ENCODE data around the gene ITPKC.

The ITPKC gene

DNA sequence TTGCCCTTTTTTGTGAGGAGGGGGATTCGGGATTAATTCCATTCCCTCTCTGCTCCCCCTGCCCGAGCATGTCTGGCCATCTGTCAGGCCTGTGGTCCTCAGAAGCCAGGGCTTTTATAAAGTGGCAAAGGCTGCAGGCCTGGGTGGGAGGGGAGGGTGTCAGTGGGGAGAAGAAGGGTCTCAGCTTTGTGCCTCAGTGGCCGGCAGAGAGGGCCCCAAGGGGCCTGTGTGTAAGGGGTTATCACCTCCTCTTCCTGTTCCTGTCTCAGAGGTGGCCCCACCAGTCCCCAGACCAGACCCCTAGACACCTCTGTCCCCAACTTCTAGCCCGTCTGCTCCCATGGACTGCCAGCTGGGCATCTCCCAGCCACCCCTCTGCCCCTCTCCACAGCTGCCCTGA lies 23.0 kb upstream of the ITPKC start:
- TF ChIP-seq ISL1 (CRISPR knock-in tag; IDR thresholded peaks at IDR 0.05) (no peak), CSDC2 (CRISPR knock-in tag; IDR thresholded peaks at IDR 0.05) (no peak), ZNF565 (CRISPR knock-in tag; conservative IDR thresholded peaks at IDR 0.05; ENCODE audit: low read depth) (no peak), RARB (CRISPR knock-in tag; IDR thresholded peaks at IDR 0.05) (no peak), OSR1 (CRISPR knock-in tag; IDR thresholded peaks at IDR 0.05) (no peak), ZC3H10 (CRISPR knock-in tag; IDR thresholded peaks at IDR 0.05) (no peak), PATZ1 (CRISPR knock-in tag; IDR thresholded peaks at IDR 0.05; ENCODE audit: borderline replicate concordance) (no peak)
- TF ChIP-seq, protein P1, sequence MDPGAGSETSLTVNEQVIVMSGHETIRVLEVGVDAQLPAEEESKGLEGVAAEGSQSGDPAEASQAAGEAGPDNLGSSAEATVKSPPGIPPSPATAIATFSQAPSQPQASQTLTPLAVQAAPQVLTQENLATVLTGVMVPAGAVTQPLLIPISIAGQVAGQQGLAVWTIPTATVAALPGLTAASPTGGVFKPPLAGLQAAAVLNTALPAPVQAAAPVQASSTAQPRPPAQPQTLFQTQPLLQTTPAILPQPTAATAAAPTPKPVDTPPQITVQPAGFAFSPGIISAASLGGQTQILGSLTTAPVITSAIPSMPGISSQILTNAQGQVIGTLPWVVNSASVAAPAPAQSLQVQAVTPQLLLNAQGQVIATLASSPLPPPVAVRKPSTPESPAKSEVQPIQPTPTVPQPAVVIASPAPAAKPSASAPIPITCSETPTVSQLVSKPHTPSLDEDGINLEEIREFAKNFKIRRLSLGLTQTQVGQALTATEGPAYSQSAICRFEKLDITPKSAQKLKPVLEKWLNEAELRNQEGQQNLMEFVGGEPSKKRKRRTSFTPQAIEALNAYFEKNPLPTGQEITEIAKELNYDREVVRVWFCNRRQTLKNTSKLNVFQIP (CRISPR knock-in tag; IDR thresholded peaks at IDR 0.05; ENCODE audit: borderline replicate concordance, low read depth), result no peak

DNA sequence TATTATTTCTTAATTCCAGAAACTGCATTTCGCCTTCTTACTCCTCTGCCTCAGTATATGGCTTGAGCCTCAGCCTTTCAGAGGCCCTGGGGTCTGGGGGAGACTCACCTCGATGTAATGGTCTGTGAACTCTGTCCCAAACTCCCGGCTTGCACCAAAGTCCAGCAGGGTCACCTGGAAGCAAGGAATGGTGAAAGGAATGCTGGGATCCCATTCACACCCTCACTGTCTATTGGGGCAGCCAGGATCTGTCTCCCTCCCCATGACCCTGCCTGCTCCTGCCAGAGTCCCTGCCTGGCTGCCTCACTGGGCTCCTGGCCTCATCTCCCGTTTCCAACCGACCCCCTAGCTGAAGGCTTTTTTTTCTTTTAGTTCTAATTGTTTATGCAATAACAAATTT lies 21.0 kb upstream of the ITPKC start:
- TF ChIP-seq ZFP30 (CRISPR knock-in tag; IDR thresholded peaks at IDR 0.05), result no peak
- no peak for TF ChIP-seq ZNF8 (CRISPR knock-in tag; IDR thresholded peaks at IDR 0.05)
- no peak for TF ChIP-seq TSHZ2 (CRISPR knock-in tag; IDR thresholded peaks at IDR 0.05)
- no peak for TF ChIP-seq ZFP3 (CRISPR knock-in tag; IDR thresholded peaks at IDR 0.05)
- TF ChIP-seq ARNTL (CRISPR knock-in tag; IDR thresholded peaks at IDR 0.05; ENCODE audit: borderline replicate concordance, low read depth), result no peak
- no peak for TF ChIP-seq ZNF70 (CRISPR knock-in tag; IDR thresholded peaks at IDR 0.05)
- TF ChIP-seq PATZ1 (CRISPR knock-in tag; IDR thresholded peaks at IDR 0.05; ENCODE audit: borderline replicate concordance), result no peak
- no peak for TF ChIP-seq SNAI2 (CRISPR knock-in tag; IDR thresholded peaks at IDR 0.05)
- TF ChIP-seq CSDC2 (CRISPR knock-in tag; IDR thresholded peaks at IDR 0.05), result no peak
- TF ChIP-seq OSR1 (CRISPR knock-in tag; IDR thresholded peaks at IDR 0.05), result no peak
- no peak for TF ChIP-seq BACH2 (CRISPR knock-in tag; IDR thresholded peaks at IDR 0.05; ENCODE audit: borderline replicate concordance)
- no peak for TF ChIP-seq GLIS3 (CRISPR knock-in tag; IDR thresholded peaks at IDR 0.05)
- TF ChIP-seq, protein P2, sequence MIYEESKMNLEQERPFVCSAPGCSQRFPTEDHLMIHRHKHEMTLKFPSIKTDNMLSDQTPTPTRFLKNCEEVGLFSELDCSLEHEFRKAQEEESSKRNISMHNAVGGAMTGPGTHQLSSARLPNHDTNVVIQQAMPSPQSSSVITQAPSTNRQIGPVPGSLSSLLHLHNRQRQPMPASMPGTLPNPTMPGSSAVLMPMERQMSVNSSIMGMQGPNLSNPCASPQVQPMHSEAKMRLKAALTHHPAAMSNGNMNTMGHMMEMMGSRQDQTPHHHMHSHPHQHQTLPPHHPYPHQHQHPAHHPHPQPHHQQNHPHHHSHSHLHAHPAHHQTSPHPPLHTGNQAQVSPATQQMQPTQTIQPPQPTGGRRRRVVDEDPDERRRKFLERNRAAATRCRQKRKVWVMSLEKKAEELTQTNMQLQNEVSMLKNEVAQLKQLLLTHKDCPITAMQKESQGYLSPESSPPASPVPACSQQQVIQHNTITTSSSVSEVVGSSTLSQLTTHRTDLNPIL (CRISPR knock-in tag; IDR thresholded peaks at IDR 0.05; ENCODE audit: low read depth), result no peak
- TF ChIP-seq ZC3H10 (CRISPR knock-in tag; IDR thresholded peaks at IDR 0.05), result no peak
- ATAC-seq, result no peak

More for the DNA sequence above, 23.0 kb upstream of the ITPKC start:
- no peak for ATAC-seq

GRCh38 chr19:40697007-40697406 lies 19.9 kb upstream of the ITPKC start:
- ATAC-seq, result no peak
- TF ChIP-seq BACH2 (CRISPR knock-in tag; IDR thresholded peaks at IDR 0.05; ENCODE audit: borderline replicate concordance) (no peak), ISL1 (CRISPR knock-in tag; IDR thresholded peaks at IDR 0.05) (no peak), ZNF70 (CRISPR knock-in tag; IDR thresholded peaks at IDR 0.05) (no peak), CSDC2 (CRISPR knock-in tag; IDR thresholded peaks at IDR 0.05) (no peak), PPARA (CRISPR knock-in tag; IDR thresholded peaks at IDR 0.05; ENCODE audit: borderline replicate concordance) (no peak), ZNF565 (CRISPR knock-in tag; conservative IDR thresholded peaks at IDR 0.05; ENCODE audit: low read depth) (no peak), TSHZ2 (CRISPR knock-in tag; IDR thresholded peaks at IDR 0.05) (no peak), ESRRG (CRISPR knock-in tag; IDR thresholded peaks at IDR 0.05) (no peak), PATZ1 (CRISPR knock-in tag; IDR thresholded peaks at IDR 0.05; ENCODE audit: borderline replicate concordance) (no peak), OSR1 (CRISPR knock-in tag; IDR thresholded peaks at IDR 0.05) (no peak), RARB (CRISPR knock-in tag; IDR thresholded peaks at IDR 0.05) (no peak), ZC3H10 (CRISPR knock-in tag; IDR thresholded peaks at IDR 0.05) (no peak), SNAI2 (CRISPR knock-in tag; IDR thresholded peaks at IDR 0.05) (no peak), ZNF8 (CRISPR knock-in tag; IDR thresholded peaks at IDR 0.05) (no peak), GLIS3 (CRISPR knock-in tag; IDR thresholded peaks at IDR 0.05) (no peak)
